ENCODE measurements around the gene TRPM8.
A peak's percentile ranks its signal among the peaks of the same experiment; 100 is the strongest.

The TRPM8 gene

GRCh38 chr2:234020332-234020731 lies 103.2 kb downstream of the TRPM8 start:
- H3K27ac Mint-ChIP-seq = no peak overlapping the region

GRCh38 chr2:234022424-234022823 lies 105.3 kb downstream of the TRPM8 start:
- Mint-ChIP-seq H3K27me3 (no peaks in the 10 kb centered on the region), H3K4me3 (no peak overlapping the region), H3K36me3 (ENCODE audit: low read depth) (peaks cover 3% of the 10 kb centered on the region), H3K4me1 (peaks cover 24% of the 10 kb centered on the region), H3K27ac (no peak overlapping the region), H3K9me3 (no peaks in the 10 kb centered on the region)
- ATAC-seq (no peak), DNase-seq (no peak)

More at GRCh38 chr2:234020332-234020731, 103.2 kb downstream of the TRPM8 start:
- no peak for DNase-seq
- Mint-ChIP-seq H3K27me3 (peaks cover under 1% of the 10 kb centered on the region), H3K36me3 (ENCODE audit: low read depth) (peaks cover 3% of the 10 kb centered on the region), H3K9me3 (no peaks in the 10 kb centered on the region), H3K4me3 (no peak overlapping the region), H3K4me1 (peaks cover 5% of the 10 kb centered on the region)
- no peak for ATAC-seq

GRCh38 chr2:234024304-234024703 lies 107.1 kb downstream of the TRPM8 start:
- no peak for ATAC-seq
- H3K27me3 Mint-ChIP-seq = peaks cover 3% of the 10 kb centered on the region
- DNase-seq = no peak
- peaks cover 32% of the 10 kb centered on the region for H3K4me1 Mint-ChIP-seq
- no peak overlapping the region for H3K4me3 Mint-ChIP-seq
- no peak overlapping the region for H3K27ac Mint-ChIP-seq
- no peaks in the 10 kb centered on the region for H3K9me3 Mint-ChIP-seq
- peaks cover 5% of the 10 kb centered on the region for H3K36me3 Mint-ChIP-seq (ENCODE audit: low read depth)

GRCh38 chr2:234025466-234025865 lies 108.3 kb downstream of the TRPM8 start:
- Mint-ChIP-seq H3K4me1 (peaks cover 32% of the 10 kb centered on the region), H3K9me3 (no peaks in the 10 kb centered on the region), H3K4me3 (peak overlapping the region; percentile 72), H3K27ac (no peak overlapping the region), H3K36me3 (ENCODE audit: low read depth) (peaks cover 5% of the 10 kb centered on the region), H3K27me3 (peaks cover 3% of the 10 kb centered on the region)
- no peak for DNase-seq
- peak; percentile 46 for ATAC-seq

DNA sequence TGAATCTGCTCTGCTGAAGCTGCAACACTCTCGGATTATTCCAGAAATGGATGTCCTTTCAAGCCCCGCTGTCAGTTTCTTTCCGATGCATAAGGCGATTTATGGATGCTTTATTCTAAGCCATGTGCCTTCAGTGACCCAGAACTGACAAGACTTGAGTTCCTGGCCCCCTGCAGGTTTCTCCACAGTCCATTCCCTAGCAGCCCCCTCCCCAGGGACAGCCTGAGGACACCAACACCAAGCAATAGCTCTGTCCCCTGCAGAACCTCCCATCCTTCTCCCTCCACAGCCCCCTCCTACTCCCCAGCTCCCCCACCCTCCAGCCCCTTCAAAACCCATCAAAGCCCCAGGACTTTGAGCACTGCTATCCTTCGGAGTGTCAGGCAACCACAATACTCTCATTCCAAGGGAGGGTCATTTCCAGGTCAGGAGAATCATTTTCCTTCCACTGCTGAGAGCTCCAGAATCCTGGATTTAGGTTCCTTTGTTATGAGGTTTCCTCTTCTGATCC lies 108.8 kb downstream of the TRPM8 start:
- H3K27me3 Mint-ChIP-seq = peaks cover 3% of the 10 kb centered on the region
- DNase-seq (no peak), ATAC-seq (no peak)
- H3K36me3 Mint-ChIP-seq (ENCODE audit: low read depth) = peaks cover 5% of the 10 kb centered on the region
- peak overlapping the region; percentile 72 for H3K4me3 Mint-ChIP-seq
- peaks cover 32% of the 10 kb centered on the region for H3K4me1 Mint-ChIP-seq
- peak overlapping the region; percentile 24 for H3K27ac Mint-ChIP-seq
- no peaks in the 10 kb centered on the region for H3K9me3 Mint-ChIP-seq

DNA sequence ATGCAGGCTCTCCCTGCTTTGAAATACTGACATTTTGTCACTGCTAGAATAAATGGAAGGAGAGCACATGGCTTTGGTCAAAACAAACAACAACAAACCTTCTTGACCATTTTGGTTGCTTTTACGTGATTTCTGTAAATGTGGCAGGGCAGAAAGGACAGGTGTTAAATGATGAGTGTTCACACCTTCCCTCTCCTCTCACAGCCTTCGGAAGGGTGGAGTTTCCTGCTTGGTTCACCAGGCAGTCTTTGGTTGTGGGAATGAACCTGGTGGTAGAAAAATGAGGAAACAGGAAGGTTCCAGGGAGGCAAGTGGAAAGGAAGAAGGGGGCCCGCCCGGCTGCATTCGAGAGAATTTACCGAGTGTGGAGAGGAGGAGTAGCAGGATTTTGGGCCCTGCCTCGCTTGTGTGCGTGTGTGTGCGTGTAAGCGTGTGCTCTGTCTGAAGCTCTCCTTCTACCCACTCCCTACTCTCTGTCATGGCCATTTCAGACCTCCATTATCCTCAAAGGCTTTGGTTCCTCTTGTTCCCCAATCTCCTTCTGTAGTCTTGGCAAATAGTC lies 109.6 kb downstream of the TRPM8 start:
- Mint-ChIP-seq H3K27me3 (peaks cover 3% of the 10 kb centered on the region), H3K4me1 (peaks cover 38% of the 10 kb centered on the region), H3K27ac (no peak overlapping the region), H3K9me3 (no peaks in the 10 kb centered on the region), H3K36me3 (ENCODE audit: low read depth) (peaks cover 5% of the 10 kb centered on the region), H3K4me3 (no peak overlapping the region)
- DNase-seq = no peak
- ATAC-seq = no peak

GRCh38 chr2:234027641-234028040 lies 110.5 kb downstream of the TRPM8 start:
- Mint-ChIP-seq H3K4me3 (no peak overlapping the region), H3K9me3 (peaks cover 4% of the 10 kb centered on the region), H3K4me1 (peaks cover 47% of the 10 kb centered on the region), H3K27me3 (peaks cover 3% of the 10 kb centered on the region), H3K27ac (no peak overlapping the region), H3K36me3 (ENCODE audit: low read depth) (peaks cover 5% of the 10 kb centered on the region)
- DNase-seq (no peak), ATAC-seq (no peak)

GRCh38 chr2:234029150-234029733 lies 112.1 kb downstream of the TRPM8 start:
- Mint-ChIP-seq H3K36me3 (ENCODE audit: low read depth) (peaks cover 4% of the 10 kb centered on the region), H3K4me3 (no peak overlapping the region), H3K4me1 (peaks cover 48% of the 10 kb centered on the region), H3K27ac (no peak overlapping the region), H3K27me3 (peaks cover 3% of the 10 kb centered on the region), H3K9me3 (peaks cover 10% of the 10 kb centered on the region)
- ATAC-seq (no peak), DNase-seq (no peak)

DNA sequence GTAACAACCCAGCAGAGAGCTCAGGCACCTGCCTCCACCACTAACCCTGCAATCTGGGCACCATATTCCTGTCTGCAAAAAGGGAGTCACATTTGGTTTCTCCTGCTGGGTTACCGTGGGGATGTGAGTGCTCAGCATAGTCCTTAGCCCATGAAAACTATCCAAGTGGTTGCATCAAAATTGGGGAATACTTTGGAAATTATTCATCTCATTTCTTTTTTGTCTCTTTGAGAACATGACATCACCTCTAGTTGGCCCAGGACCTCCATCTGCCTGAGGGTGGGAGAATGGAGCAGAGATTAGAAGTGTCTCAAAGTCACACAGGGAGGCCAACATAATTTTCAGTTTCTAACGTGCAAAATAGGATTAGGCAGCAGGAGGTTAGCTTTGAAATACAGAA lies 114.0 kb downstream of the TRPM8 start:
- Mint-ChIP-seq H3K4me3 (no peak overlapping the region), H3K4me1 (peaks cover 34% of the 10 kb centered on the region), H3K27me3 (peaks cover 3% of the 10 kb centered on the region), H3K9me3 (peaks cover 18% of the 10 kb centered on the region), H3K36me3 (ENCODE audit: low read depth) (peaks cover 4% of the 10 kb centered on the region), H3K27ac (no peak overlapping the region)
- DNase-seq (no peak), ATAC-seq (no peak)

GRCh38 chr2:234032279-234032856 lies 115.2 kb downstream of the TRPM8 start:
- no peak overlapping the region for H3K4me3 Mint-ChIP-seq
- peaks cover 30% of the 10 kb centered on the region for H3K9me3 Mint-ChIP-seq
- H3K27ac Mint-ChIP-seq = no peak overlapping the region
- H3K27me3 Mint-ChIP-seq = peaks cover 3% of the 10 kb centered on the region
- DNase-seq (no peak), ATAC-seq (peak; percentile 20)
- H3K4me1 Mint-ChIP-seq = peaks cover 24% of the 10 kb centered on the region
- H3K36me3 Mint-ChIP-seq (ENCODE audit: low read depth) = peaks cover 4% of the 10 kb centered on the region

DNA sequence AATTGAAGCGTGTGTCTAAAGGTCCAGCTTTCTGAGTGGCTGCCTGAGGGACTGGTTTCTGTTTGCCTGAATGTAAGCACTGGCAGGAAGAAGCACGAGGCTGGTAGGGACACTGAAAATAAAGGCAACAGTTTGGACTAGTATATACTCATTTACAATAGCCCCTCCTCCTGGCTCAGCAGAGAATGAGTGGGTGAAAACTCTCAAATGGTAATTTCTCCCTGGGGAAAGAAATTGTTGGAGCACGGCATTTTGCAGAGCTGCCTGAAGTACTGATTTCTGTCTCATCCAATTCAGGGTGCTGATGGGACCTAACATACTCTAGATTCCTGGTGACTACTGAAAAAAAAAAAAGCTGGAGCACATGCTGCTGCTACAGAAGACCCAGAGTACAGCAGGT lies 116.0 kb downstream of the TRPM8 start:
- Mint-ChIP-seq H3K36me3 (ENCODE audit: low read depth) (peaks cover 4% of the 10 kb centered on the region), H3K27ac (no peak overlapping the region), H3K9me3 (peaks cover 32% of the 10 kb centered on the region), H3K27me3 (peaks cover 3% of the 10 kb centered on the region), H3K4me1 (peaks cover 19% of the 10 kb centered on the region), H3K4me3 (no peak overlapping the region)
- no peak for ATAC-seq
- DNase-seq = no peak

DNA sequence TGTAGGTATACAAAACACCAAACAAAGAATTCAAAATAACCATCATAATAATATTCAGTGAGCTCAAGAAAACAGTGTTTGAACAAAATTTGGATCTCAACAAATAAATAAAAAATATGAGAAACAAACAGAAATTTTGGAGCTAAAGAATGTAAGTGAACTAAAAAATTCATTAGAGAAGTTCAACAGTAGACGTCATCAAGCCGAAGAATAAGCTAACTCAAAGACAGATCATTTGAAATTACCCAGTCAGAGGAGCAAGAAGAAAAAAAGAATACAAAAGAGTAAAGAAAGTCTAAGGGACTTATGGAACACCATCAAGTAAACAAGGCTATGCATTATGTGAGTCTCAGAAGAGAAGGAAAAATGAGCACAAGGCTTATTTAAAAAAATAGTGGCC lies 116.7 kb downstream of the TRPM8 start:
- DNase-seq = no peak
- Mint-ChIP-seq H3K27ac (no peak overlapping the region), H3K9me3 (peaks cover 37% of the 10 kb centered on the region), H3K36me3 (ENCODE audit: low read depth) (peaks cover 2% of the 10 kb centered on the region), H3K4me1 (peaks cover 15% of the 10 kb centered on the region), H3K27me3 (peaks cover 1% of the 10 kb centered on the region), H3K4me3 (no peak overlapping the region)
- ATAC-seq = no peak

DNA sequence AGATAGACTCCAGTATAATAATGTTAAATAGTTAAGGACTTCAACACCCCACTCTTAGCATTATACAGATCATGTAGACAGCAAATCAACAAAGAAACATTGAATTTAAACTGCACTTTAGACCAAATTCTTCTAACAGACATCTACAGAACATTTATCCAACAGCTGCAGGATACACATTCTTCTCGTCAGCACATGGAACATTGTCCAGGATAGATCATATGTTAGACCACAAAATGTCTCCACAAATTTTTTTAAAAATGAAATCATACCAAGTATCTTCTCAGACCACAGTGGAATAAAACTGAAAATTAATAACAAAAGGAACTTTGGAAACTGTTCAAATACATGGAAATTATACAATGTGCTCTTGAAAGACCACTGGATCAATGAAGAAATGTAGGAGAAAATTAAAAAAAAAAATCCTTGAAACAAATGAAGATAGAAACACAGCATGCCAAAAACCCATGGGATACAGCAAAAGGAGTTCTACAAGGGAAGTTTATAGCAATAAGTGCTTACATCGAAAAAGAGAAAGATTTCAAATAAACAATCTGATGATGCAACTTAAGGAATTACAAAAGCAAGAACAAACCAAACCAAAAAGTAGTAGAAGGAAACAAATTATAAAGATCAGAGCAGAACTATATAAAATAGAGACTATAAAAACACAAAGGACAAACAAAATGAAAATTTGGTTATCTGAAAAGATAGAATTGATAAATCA lies 121.1 kb downstream of the TRPM8 start:
- peaks cover 2% of the 10 kb centered on the region for H3K36me3 Mint-ChIP-seq (ENCODE audit: low read depth)
- ATAC-seq (no peak), DNase-seq (no peak)
- no peak overlapping the region for H3K4me3 Mint-ChIP-seq
- no peak overlapping the region for H3K27ac Mint-ChIP-seq
- peaks cover 3% of the 10 kb centered on the region for H3K27me3 Mint-ChIP-seq
- peaks cover 32% of the 10 kb centered on the region for H3K9me3 Mint-ChIP-seq
- H3K4me1 Mint-ChIP-seq = no peaks in the 10 kb centered on the region

DNA sequence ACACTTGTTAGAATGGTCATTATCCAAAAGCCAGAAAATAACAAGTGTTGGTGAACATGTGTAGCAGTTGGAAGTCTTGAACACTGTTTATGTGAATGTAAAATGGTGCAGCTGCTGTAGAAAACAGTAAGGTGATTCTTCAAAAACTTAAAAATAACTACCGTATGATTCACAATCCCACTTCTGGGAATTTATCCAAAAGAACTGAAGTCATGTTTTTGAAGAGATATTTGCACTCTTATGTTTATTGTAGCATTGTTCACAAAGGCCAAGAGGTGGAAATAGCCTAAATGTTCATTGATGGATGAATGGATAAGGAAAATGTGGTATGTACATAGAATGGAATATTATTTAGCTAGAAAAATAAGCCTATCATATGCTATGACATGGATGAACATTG lies 127.0 kb downstream of the TRPM8 start:
- peaks cover 2% of the 10 kb centered on the region for H3K27me3 Mint-ChIP-seq
- no peak overlapping the region for H3K27ac Mint-ChIP-seq
- no peak for ATAC-seq
- no peaks in the 10 kb centered on the region for H3K4me1 Mint-ChIP-seq
- DNase-seq = no peak
- no peaks in the 10 kb centered on the region for H3K36me3 Mint-ChIP-seq (ENCODE audit: low read depth)
- no peak overlapping the region for H3K4me3 Mint-ChIP-seq
- no peaks in the 10 kb centered on the region for H3K9me3 Mint-ChIP-seq

- Mint-ChIP-seq H3K27me3 (no peaks in the 10 kb centered on the region), H3K9me3 (no peaks in the 10 kb centered on the region), H3K4me3 (no peak overlapping the region), H3K27ac (no peak overlapping the region), H3K4me1 (no peaks in the 10 kb centered on the region), H3K36me3 (ENCODE audit: low read depth) (no peaks in the 10 kb centered on the region)
- ATAC-seq = no peak
- DNase-seq = no peak
Observed at GRCh38 chr2:234046521-234046920, 129.3 kb downstream of the TRPM8 start.

Data from activated naive CD8-positive, alpha-beta T cell treated with anti-CD3 and anti-CD28 coated beads, Interleukin-2, amount 50 U/mL, for 24 hours (primary cell).